Mucosa of rectum (tissue), 2 donors: ENCODE data around the gene CALU.

Experiments used
- H3K27ac ChIP-seq, 2 donors: one replicate each; pipeline ENCODE4 v1.7.0; 2013; ENCODE audit warnings: inconsistent platforms in 2 of 2, low read depth in 2 of 2, low read length in 2 of 2
- H3K27me3 ChIP-seq, 2 donors: one replicate each; pipeline ENCODE4 v1.7.0; 2013; ENCODE audit warnings: low read length in 2 of 2; ENCODE audit not compliant: control insufficient read depth in 2 of 2, insufficient read depth in 2 of 2
- H3K36me3 ChIP-seq, 2 donors: one replicate each; pipeline ENCODE4 v1.7.0; 2013; ENCODE audit warnings: low read length in 2 of 2; ENCODE audit not compliant: control insufficient read depth in 2 of 2, insufficient read depth in 2 of 2
- H3K4me1 ChIP-seq, 2 donors: one replicate each; pipeline ENCODE4 v1.7.0; 2013; ENCODE audit warnings: low read length in 2 of 2, mild to moderate bottlenecking in 1 of 2; ENCODE audit not compliant: control insufficient read depth in 2 of 2, insufficient read depth in 2 of 2
- H3K4me3 ChIP-seq, 2 donors: one replicate each; pipeline ENCODE4 v1.7.0; 2013; ENCODE audit warnings: low read length in 2 of 2
- H3K9ac ChIP-seq, 2 donors: one replicate each; pipeline ENCODE4 v1.7.0; 2013; ENCODE audit warnings: low read length in 2 of 2, low read depth in 1 of 2, mild to moderate bottlenecking in 1 of 2
- H3K9me3 ChIP-seq, 2 donors: one replicate each; pipeline ENCODE4 v1.7.0; 2013; ENCODE audit warnings: low read length in 2 of 2; ENCODE audit not compliant: control insufficient read depth in 2 of 2
- donor health status: healthy.
- donor health status: Normal muscosa, but diverticular disease.

CALU gene

DNA sequence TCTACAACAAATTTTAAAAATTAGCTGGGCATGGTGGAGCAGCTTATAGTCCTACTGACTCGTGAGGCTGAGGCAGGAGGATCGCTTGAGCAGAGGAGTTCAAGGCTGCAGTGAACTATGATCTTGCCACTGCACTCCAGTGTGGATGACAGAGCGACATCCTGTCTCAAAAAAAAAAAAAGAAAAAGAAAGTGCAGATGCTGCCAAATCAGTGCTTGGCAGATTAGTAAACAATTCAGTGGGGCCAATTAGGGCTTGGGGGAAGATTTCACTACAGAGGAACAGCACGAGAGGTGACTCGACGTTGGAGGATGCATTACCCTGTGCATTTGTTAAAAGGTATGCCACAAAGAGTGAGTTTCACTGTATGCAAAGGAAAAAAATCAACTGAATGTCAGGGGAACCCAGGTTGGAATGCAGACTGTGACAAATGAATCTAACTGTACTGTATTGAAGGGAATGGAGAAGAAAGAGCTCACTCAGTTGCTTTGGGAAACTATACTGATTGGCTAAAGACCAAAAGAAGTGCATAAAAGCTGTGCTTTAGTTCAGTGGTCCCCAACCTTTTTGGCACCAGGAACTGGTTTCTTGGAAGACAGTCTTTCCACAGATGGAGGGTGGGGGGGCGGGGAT lies 35.4 kb upstream of the CALU start:
- H3K9me3 ChIP-seq, result no peaks in the 10 kb centered on the region
- H3K4me3 ChIP-seq, result no peak overlapping the region
- no peaks in the 10 kb centered on the region for H3K4me1 ChIP-seq
- H3K27ac ChIP-seq, result no peak overlapping the region
- peaks cover 8 to 20% of the 10 kb centered on the region in 2 donors for H3K27me3 ChIP-seq
- no peak overlapping the region for H3K9ac ChIP-seq
- no peaks in the 10 kb centered on the region for H3K36me3 ChIP-seq

DNA sequence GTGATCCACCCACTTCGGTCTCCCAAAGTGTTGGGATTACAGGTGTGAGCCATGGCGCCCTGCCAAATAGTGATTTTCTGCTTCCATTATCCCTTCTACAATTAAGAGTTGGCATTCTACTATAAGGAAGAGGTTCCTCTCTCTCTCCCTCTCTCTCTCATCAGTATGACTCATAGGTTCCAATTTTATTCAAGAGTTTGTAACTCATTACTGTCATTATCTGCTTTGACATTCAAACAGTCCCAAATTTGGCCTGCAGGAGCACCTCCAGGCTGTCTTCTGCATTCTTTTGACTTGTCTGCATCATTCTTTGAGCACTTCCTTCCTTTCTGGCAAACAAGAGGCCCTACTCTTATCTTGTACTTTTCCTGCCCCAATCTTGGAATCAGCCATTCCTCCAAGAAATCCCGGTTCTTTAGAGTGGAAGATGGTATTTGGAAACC lies 33.2 kb upstream of the CALU start:
- Histone ChIP-seq H3K27ac (no peak overlapping the region), H3K4me1 (no peaks in the 10 kb centered on the region), H3K4me3 (no peak overlapping the region), H3K36me3 (no peaks in the 10 kb centered on the region), H3K9me3 (no peaks in the 10 kb centered on the region), H3K27me3 (peaks cover 0 to 1% of the 10 kb centered on the region in 2 donors), H3K9ac (no peak overlapping the region)

DNA sequence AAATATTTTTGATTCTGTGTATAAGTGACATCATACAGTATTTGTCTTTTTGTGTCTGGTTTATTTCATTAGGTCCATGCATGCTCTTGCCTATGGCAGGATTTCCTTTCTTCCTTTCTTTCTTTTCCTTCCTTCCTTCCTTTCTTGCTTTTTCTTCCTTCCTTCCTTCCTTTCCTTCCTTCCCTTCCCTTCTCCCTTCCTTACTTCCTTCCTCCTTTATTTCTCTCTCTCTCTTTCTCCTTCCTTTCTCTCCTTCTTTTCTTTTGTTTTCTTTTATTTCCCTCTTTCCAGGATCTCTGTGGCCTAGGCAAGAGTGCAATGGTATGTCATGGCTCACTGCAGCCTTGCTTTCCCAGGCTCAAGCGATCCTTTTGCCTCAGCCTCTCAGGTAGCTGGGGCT lies 31.4 kb upstream of the CALU start:
- Histone ChIP-seq H3K4me1 (no peaks in the 10 kb centered on the region), H3K27ac (no peak overlapping the region), H3K9ac (no peak overlapping the region), H3K4me3 (no peak overlapping the region), H3K27me3 (no peaks in the 10 kb centered on the region), H3K9me3 (no peaks in the 10 kb centered on the region), H3K36me3 (no peaks in the 10 kb centered on the region)

DNA sequence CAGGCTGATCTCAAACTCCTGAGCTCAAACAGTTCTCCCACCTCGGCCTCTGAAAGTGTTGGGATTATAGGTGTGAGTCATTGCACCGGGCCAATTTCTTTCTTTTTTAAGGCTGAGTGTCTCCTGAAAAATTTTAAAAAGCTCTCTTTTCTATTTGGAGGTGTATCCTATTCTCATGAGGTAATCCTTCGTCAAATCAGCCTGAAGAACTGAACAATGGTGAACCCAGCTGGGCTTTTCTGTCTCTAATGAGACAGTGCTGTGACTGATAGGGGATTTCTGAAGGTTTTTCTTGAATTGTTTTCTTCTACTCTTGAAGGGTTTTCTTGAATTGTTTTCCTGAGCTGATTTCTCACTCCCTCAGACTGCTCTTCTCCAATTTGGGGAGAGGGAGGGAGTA lies 30.9 kb upstream of the CALU start:
- Histone ChIP-seq H3K4me1 (no peaks in the 10 kb centered on the region), H3K9me3 (no peaks in the 10 kb centered on the region), H3K27ac (no peak overlapping the region), H3K4me3 (no peak overlapping the region), H3K9ac (no peak overlapping the region), H3K36me3 (no peaks in the 10 kb centered on the region), H3K27me3 (no peaks in the 10 kb centered on the region)

DNA sequence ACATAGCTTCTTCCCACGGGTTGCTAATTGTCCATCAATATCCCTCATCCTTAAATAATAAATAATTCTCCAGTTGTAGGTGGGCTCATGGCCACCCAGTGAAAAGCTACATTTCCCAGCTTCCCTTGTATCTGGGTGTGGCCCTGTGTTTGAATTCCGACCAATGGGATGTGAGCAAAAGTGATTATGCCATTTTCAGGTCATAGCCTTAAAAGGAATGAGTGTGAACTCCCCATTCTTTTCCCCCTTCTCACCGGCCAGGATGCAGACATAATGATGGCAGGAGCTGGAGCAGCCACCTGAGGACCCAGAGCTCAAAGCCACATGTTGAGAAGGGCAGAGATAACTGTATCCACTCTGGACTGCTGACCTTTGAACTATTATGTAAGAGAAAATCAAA lies 30.3 kb upstream of the CALU start:
- Histone ChIP-seq H3K4me3 (no peak overlapping the region), H3K4me1 (no peaks in the 10 kb centered on the region), H3K27me3 (no peaks in the 10 kb centered on the region), H3K9me3 (no peaks in the 10 kb centered on the region), H3K9ac (no peak overlapping the region), H3K27ac (no peak overlapping the region), H3K36me3 (no peaks in the 10 kb centered on the region)

DNA sequence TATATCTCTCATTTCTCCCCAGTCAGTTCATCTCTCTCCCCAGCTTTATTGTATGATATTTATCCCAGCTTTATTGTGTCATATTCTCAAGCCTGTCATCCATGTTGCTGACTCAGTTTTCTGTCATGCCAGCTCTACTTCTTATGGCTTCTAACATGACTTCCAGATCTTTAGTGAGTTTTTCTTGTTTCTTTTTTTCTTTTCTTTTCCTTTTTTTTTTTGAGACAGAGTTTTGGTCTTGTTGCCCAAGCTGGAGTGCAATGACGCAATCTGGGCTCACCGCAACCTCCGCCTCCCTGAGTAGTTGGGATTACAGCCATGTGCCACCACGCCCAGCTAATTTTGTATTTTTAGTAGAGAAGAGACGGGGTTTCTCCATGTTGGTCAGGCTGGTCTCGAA lies 28.7 kb upstream of the CALU start:
- Histone ChIP-seq H3K4me3 (no peak overlapping the region), H3K27ac (no peak overlapping the region), H3K9me3 (no peaks in the 10 kb centered on the region), H3K4me1 (no peaks in the 10 kb centered on the region), H3K27me3 (peaks cover 0 to under 1% of the 10 kb centered on the region in 2 donors), H3K9ac (no peak overlapping the region), H3K36me3 (no peaks in the 10 kb centered on the region)

DNA sequence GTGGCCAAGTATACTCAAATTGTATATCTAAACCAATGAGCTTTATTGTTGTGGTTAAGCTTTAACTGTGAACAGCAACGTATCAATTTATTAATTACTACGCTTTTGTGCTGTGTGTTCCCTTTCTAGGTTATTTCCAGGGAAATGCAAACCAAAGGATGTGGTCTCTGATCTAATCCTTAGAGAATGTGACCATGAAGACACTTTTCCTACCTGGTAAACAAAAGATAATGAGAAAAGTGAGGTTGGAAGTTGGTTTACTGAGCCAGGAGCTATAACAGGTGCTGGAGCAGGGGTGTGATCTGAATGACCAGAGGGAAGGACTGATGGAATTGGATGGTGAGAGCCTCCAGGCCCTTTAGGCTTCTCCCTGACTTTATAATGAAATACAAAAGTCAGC lies 25.4 kb upstream of the CALU start:
- no peak overlapping the region for H3K4me3 ChIP-seq

DNA sequence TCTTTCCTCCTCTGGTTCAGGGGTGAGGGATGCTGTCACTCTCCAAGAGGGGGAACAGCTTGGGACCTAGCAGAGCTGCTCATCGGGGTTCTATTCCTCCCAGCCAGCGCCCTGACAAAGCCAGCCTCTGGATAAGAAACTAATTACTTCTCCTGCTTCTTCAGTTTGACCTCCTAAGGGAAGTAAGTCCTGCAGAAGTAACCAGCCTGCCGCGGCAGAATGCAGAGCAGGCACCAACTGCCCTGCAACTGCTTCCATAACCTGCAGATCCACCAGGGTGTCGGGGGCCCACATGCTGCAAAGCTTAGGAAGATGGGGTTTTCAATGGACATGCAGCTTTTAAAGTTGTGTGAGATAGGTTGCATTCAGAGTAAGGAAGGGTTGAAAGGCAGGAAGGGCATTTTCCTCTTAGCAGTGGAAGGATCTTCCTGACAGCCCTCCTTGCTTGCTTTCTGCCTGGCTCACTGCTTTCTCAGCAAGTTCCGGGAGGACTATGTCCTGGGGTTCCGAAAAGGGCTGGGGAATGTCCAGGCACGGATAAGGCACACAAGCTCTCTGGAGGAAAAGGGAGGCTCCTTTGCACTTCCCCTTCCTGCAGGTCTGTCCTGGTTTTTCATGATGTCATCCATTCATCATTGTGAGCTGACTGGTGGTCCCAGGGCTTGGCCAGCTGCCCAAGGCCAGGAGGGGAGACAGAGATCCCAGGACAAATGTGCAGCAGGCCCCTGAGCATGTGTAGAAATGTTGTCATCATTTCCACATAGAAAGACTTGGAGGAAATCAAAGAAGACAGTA lies 24.3 kb upstream of the CALU start:
- Histone ChIP-seq H3K27me3 (peaks cover 0 to 14% of the 10 kb centered on the region in 2 donors), H3K9me3 (no peaks in the 10 kb centered on the region), H3K27ac (no peak overlapping the region), H3K4me3 (no peak overlapping the region), H3K4me1 (no peaks in the 10 kb centered on the region), H3K9ac (no peak overlapping the region), H3K36me3 (no peaks in the 10 kb centered on the region)

More for the DNA sequence above, 25.4 kb upstream of the CALU start:
- Histone ChIP-seq H3K9me3 (no peaks in the 10 kb centered on the region), H3K27ac (no peak overlapping the region), H3K9ac (no peak overlapping the region), H3K4me1 (no peaks in the 10 kb centered on the region), H3K36me3 (no peaks in the 10 kb centered on the region), H3K27me3 (peaks cover 0 to 14% of the 10 kb centered on the region in 2 donors)

DNA sequence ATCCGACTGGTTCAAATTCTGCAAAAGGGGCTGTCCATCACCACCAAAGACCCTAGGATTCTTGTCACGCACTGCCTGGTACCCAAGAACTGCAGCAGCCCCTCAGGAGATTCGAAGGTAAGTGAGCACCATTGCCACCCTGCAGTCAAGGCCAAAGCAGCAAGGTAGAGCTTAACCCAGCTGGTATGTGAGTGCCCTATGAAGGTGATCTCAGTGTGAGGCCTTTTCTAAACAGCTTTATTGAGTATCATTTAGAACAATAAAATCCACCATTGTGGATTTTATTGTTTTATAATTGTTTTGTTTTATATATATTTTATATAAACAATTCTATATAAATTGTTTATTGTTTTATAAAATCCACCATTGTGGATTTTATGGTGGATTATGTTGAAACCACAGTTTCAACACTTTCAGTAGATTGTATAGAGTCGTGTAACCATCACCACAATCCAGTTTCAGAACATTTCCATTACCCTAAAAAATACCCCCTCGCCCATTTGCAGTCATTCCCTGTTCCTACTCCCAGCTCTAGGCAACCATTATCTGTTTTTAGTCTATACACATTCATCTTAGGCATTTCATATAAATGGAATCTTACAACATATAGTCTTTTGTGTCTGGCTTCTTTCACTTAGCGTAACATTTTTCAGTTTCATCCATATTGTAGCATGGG lies 20.1 kb upstream of the CALU start:
- H3K4me1 ChIP-seq, result no peaks in the 10 kb centered on the region
- no peak overlapping the region for H3K9ac ChIP-seq
- H3K27me3 ChIP-seq, result peaks cover 2 to 14% of the 10 kb centered on the region in 2 donors
- H3K4me3 ChIP-seq, result no peak overlapping the region
- no peak overlapping the region for H3K27ac ChIP-seq
- no peaks in the 10 kb centered on the region for H3K36me3 ChIP-seq
- H3K9me3 ChIP-seq, result no peaks in the 10 kb centered on the region

DNA sequence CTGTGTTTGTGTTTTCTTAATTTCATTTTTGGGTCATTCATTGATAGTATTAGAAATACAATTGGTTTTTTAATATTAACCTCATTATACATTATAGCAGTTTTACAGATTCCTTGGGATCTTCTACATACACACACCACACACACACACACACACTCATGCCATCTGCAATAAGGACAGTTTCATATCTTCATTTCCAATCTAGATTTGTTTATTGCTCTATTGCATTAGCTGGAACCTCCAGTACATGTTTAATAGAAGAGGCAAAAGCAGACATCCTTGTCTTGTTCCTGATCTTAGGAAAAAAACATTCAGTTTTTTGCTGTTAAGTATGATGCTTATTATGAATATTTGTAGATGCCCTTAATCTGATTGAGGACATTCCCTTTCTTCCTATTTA lies 17.8 kb upstream of the CALU start:
- H3K36me3 ChIP-seq, result no peaks in the 10 kb centered on the region
- no peaks in the 10 kb centered on the region for H3K4me1 ChIP-seq
- H3K4me3 ChIP-seq, result no peak overlapping the region
- no peaks in the 10 kb centered on the region for H3K9me3 ChIP-seq
- H3K27me3 ChIP-seq, result peaks cover 2 to 6% of the 10 kb centered on the region in 2 donors
- no peak overlapping the region for H3K27ac ChIP-seq
- H3K9ac ChIP-seq, result no peak overlapping the region
